GM12878 (cell line): Measurements from ENCODE around the gene PAIP1. TPM values are rescaled to one million over a fixed set of nuclear protein-coding genes. Genes with fewer than 3 reads are reported as not detected.

Experiments
- BMI1 ChIP-seq: fragments of 450-650 bp; IDR thresholded peaks from 2 replicates; pipeline ENCODE4 v1.6.1; 2016; ENCODE audit warnings: mild to moderate bottlenecking, moderate library complexity, borderline replicate concordance
- CHD1 ChIP-seq: IDR thresholded peaks from 2 replicates; pipeline ENCODE4 v1.6.1; 2012; ENCODE audit warnings: low read depth, low read length, improper control_type of control experiment
- CHD4 ChIP-seq: fragments of 200-600 bp; sonication (generic); IDR thresholded peaks from 2 replicates; pipeline ENCODE4 v1.6.1; 2016; ENCODE audit warnings: mild to moderate bottlenecking
- IKZF1 ChIP-seq: fragments of 450-650 bp; conservative IDR thresholded peaks from 2 replicates; pipeline ENCODE4 v1.6.1; 2017; ENCODE audit warnings: antibody characterized with exemption, mild to moderate bottlenecking
- NR2C1 ChIP-seq: fragments of 450-650 bp; IDR thresholded peaks from 2 replicates; pipeline ENCODE4 v1.6.1; 2017; ENCODE audit warnings: antibody characterized with exemption, mild to moderate bottlenecking, moderate library complexity
- PAX5 ChIP-seq: IDR thresholded peaks from 2 replicates; pipeline ENCODE4 v1.6.1; 2011; ENCODE audit warnings: low read depth, low read length, borderline replicate concordance
- POLR2AphosphoS5 ChIP-seq: IDR thresholded peaks from 2 replicates; pipeline ENCODE4 v1.6.1; 2011; ENCODE audit warnings: mild to moderate bottlenecking, low read length, inconsistent platforms
- RCOR1 ChIP-seq: conservative IDR thresholded peaks from 2 replicates; pipeline ENCODE4 v1.6.1; 2012; ENCODE audit warnings: low read depth, low read length, improper control_type of control experiment
- SREBF1 ChIP-seq: IDR thresholded peaks from 2 replicates; pipeline ENCODE4 v1.6.1; 2012; ENCODE audit warnings: mild to moderate bottlenecking, low read length
- TCF3 ChIP-seq: IDR thresholded peaks from 2 replicates; pipeline ENCODE4 v1.6.1; 2012; ENCODE audit warnings: low read depth, mild to moderate bottlenecking, low read length, borderline replicate concordance; ENCODE audit not compliant: insufficient read depth
- ZZZ3 ChIP-seq: IDR thresholded peaks from 2 replicates; pipeline ENCODE4 v1.6.1; 2011; ENCODE audit warnings: low read depth; ENCODE audit not compliant: control insufficient read depth, insufficient read length
- polyA plus RNA-seq, 11 experiments: library from polyadenylated mRNA; depleted of rRNA in 4 of 11; unstranded in 6 of 11; stranded (reverse) in 5 of 11; fragments of >200 nt; fragmentation: Nextera tagmentation in 4 of 11; fragmentation: Illumina TruSeq in 1 of 11; extraction: Ambion mirVana in 4 of 11; extraction: Trizol in 1 of 11; gene quantifications; 1 replicate in 1 of 11; 2 replicates in 10 of 11; pipeline versions ENCODE4 v1.2.1 to v1.2.3, GENCODE V29; 2011 to 2016; ENCODE audit warnings: inconsistent platforms in 2 of 11, missing spikeins in 2 of 11, low read depth in 1 of 11
- total RNA-seq, 4 experiments: library from RNA; depleted of rRNA in 3 of 4; stranded (reverse); fragments of >200 nt in 3 of 4; fragmentation: Illumina TruSeq in 1 of 4; extraction: Trizol in 1 of 4; gene quantifications; 2 replicates each; pipeline versions ENCODE4 v1.2.1 to v1.2.3, GENCODE V29; 2013 to 2021
- TF ChIP-seq, protein P1 (sequence below): fragments of 450-650 bp; IDR thresholded peaks from 2 replicates; pipeline ENCODE4 v1.6.1; 2016; ENCODE audit warnings: mild to moderate bottlenecking, moderate library complexity, borderline replicate concordance
- TF ChIP-seq, protein P2 (sequence below): IDR thresholded peaks from 2 replicates; pipeline ENCODE4 v1.6.1; 2012; ENCODE audit warnings: mild to moderate bottlenecking, low read depth, low read length
- TF ChIP-seq, protein P3 (sequence below): IDR thresholded peaks from 2 replicates; pipeline ENCODE4 v1.6.1; 2011; ENCODE audit warnings: borderline replicate concordance, low read depth, mild to moderate bottlenecking, moderate library complexity, mixed read lengths, low read length; ENCODE audit not compliant: insufficient read depth; ENCODE audit errors: extremely low read length
- TF ChIP-seq, protein P4 (sequence below): fragments of 450-650 bp; IDR thresholded peaks from 2 replicates; pipeline ENCODE4 v1.6.1; 2018; ENCODE audit warnings: borderline replicate concordance, mild to moderate bottlenecking; ENCODE audit not compliant: partially characterized antibody
- TF ChIP-seq, protein P5 (sequence below): IDR thresholded peaks from 2 replicates; pipeline ENCODE4 v1.6.1; 2012; ENCODE audit warnings: low read depth, low read length, improper control_type of control experiment

PAIP1 gene
- total and polyA plus RNA-seq, 10 of the 15 experiments (the other 5 are each of a cell fraction or from before 2014, with no cell fraction given) = 37.4 to 90.9 (median 57.0) TPM

DNA sequence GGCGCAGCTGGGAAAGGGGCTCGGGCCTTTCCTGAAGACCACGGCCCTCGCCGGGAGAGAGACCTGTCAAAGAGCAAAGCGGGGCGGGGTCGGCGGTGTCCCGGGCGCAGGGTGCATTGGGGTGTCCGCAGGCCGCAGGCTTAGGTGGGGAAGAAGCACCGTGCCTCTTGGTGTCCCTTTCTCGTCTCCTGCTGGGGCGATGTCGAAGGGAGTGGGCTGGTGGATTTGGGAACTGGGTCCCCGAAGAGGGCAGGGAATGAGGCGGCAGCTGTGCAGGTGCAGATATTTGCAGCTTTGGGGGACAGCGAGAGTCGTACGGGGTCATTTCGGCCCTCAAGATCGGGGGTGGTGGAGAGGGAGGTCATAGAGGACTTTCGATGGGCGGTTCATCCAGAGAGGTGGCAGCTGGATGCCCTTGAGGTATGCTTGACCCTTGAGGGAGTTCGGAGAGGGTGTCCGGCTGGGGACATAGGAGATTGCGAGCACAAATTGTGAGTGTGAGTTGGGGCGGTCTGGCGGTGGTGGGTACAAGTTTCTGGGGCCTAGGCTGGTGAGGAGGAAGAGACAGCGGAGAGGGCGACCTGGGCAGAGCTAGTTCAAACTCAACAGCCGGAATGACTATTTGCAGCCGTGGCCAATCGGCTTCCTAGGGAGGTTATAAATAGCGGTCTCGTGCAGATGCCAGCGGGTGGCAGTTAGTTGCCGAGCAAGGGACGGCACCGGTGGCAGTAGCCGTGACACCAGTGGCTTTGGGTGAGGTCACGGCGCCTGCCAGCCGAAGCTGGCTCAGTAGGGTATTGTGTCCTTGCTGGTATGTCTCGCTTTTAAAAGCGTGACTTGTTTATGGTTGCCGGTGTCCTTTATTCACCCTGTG, 46.7 kb upstream of the PAIP1 start (continued):
- TF ChIP-seq, protein P1, sequence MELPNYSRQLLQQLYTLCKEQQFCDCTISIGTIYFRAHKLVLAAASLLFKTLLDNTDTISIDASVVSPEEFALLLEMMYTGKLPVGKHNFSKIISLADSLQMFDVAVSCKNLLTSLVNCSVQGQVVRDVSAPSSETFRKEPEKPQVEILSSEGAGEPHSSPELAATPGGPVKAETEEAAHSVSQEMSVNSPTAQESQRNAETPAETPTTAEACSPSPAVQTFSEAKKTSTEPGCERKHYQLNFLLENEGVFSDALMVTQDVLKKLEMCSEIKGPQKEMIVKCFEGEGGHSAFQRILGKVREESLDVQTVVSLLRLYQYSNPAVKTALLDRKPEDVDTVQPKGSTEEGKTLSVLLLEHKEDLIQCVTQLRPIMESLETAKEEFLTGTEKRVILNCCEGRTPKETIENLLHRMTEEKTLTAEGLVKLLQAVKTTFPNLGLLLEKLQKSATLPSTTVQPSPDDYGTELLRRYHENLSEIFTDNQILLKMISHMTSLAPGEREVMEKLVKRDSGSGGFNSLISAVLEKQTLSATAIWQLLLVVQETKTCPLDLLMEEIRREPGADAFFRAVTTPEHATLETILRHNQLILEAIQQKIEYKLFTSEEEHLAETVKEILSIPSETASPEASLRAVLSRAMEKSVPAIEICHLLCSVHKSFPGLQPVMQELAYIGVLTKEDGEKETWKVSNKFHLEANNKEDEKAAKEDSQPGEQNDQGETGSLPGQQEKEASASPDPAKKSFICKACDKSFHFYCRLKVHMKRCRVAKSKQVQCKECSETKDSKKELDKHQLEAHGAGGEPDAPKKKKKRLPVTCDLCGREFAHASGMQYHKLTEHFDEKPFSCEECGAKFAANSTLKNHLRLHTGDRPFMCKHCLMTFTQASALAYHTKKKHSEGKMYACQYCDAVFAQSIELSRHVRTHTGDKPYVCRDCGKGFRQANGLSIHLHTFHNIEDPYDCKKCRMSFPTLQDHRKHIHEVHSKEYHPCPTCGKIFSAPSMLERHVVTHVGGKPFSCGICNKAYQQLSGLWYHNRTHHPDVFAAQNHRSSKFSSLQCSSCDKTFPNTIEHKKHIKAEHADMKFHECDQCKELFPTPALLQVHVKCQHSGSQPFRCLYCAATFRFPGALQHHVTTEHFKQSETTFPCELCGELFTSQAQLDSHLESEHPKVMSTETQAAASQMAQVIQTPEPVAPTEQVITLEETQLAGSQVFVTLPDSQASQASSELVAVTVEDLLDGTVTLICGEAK = no peak
- TF ChIP-seq RCOR1 (no peak), CHD1 (no peak), BMI1 (no peak), POLR2AphosphoS5 (peak; percentile 64; the same call in 1 of the 2 replicates), CHD4 (no peak), PAX5 (peak; percentile 26; the same call in 1 of the 2 replicates), TCF3 (no peak), ZZZ3 (no peak), IKZF1 (no peak; the same call in 1 of the 2 replicates), SREBF1 (no peak), NR2C1 (no peak; the same call in 1 of the 2 replicates)
- TF ChIP-seq, protein P2, sequence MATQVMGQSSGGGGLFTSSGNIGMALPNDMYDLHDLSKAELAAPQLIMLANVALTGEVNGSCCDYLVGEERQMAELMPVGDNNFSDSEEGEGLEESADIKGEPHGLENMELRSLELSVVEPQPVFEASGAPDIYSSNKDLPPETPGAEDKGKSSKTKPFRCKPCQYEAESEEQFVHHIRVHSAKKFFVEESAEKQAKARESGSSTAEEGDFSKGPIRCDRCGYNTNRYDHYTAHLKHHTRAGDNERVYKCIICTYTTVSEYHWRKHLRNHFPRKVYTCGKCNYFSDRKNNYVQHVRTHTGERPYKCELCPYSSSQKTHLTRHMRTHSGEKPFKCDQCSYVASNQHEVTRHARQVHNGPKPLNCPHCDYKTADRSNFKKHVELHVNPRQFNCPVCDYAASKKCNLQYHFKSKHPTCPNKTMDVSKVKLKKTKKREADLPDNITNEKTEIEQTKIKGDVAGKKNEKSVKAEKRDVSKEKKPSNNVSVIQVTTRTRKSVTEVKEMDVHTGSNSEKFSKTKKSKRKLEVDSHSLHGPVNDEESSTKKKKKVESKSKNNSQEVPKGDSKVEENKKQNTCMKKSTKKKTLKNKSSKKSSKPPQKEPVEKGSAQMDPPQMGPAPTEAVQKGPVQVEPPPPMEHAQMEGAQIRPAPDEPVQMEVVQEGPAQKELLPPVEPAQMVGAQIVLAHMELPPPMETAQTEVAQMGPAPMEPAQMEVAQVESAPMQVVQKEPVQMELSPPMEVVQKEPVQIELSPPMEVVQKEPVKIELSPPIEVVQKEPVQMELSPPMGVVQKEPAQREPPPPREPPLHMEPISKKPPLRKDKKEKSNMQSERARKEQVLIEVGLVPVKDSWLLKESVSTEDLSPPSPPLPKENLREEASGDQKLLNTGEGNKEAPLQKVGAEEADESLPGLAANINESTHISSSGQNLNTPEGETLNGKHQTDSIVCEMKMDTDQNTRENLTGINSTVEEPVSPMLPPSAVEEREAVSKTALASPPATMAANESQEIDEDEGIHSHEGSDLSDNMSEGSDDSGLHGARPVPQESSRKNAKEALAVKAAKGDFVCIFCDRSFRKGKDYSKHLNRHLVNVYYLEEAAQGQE = no peak
- TF ChIP-seq, protein P3, sequence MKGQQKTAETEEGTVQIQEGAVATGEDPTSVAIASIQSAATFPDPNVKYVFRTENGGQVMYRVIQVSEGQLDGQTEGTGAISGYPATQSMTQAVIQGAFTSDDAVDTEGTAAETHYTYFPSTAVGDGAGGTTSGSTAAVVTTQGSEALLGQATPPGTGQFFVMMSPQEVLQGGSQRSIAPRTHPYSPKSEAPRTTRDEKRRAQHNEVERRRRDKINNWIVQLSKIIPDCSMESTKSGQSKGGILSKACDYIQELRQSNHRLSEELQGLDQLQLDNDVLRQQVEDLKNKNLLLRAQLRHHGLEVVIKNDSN = no peak
- TF ChIP-seq, protein P4, sequence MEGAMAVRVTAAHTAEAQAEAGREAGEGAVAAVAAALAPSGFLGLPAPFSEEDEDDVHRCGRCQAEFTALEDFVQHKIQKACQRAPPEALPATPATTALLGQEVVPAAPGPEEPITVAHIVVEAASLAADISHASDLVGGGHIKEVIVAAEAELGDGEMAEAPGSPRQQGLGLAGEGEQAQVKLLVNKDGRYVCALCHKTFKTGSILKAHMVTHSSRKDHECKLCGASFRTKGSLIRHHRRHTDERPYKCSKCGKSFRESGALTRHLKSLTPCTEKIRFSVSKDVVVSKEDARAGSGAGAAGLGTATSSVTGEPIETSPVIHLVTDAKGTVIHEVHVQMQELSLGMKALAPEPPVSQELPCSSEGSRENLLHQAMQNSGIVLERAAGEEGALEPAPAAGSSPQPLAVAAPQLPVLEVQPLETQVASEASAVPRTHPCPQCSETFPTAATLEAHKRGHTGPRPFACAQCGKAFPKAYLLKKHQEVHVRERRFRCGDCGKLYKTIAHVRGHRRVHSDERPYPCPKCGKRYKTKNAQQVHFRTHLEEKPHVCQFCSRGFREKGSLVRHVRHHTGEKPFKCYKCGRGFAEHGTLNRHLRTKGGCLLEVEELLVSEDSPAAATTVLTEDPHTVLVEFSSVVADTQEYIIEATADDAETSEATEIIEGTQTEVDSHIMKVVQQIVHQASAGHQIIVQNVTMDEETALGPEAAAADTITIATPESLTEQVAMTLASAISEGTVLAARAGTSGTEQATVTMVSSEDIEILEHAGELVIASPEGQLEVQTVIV = no peak
- TF ChIP-seq, protein P5, sequence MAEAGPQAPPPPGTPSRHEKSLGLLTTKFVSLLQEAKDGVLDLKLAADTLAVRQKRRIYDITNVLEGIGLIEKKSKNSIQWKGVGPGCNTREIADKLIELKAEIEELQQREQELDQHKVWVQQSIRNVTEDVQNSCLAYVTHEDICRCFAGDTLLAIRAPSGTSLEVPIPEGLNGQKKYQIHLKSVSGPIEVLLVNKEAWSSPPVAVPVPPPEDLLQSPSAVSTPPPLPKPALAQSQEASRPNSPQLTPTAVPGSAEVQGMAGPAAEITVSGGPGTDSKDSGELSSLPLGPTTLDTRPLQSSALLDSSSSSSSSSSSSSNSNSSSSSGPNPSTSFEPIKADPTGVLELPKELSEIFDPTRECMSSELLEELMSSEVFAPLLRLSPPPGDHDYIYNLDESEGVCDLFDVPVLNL = no peak
